ENCODE results near the gene UBL7.

UBL7 gene

GRCh38 chr15:74417225-74417624, 43.7 kb downstream of the UBL7 start:
- H3K27ac ChIP-seq (ENCODE audit: low read length), result no peak overlapping the region
- peaks cover 15% of the 10 kb centered on the region for H3K4me1 ChIP-seq (ENCODE audit: low read length)
- H3F3A ChIP-seq (ENCODE audit: insufficient read depth, low read length), result peaks cover 3% of the 10 kb centered on the region; the same call in 1 of the 2 replicates
- H2AFZ ChIP-seq (ENCODE audit: low read length), result no peak overlapping the region
- H3K4me3 ChIP-seq (ENCODE audit: low read length), result no peak overlapping the region
- no peaks in the 10 kb centered on the region for H3K9me3 ChIP-seq (replicated peaks; ENCODE audit: insufficient read depth, low read length)
- H3K27me3 ChIP-seq (replicated peaks; ENCODE audit: insufficient read depth, low read length), result no peaks in the 10 kb centered on the region
- DNase-seq, result no peak
- peaks cover 30% of the 10 kb centered on the region for H3K79me2 ChIP-seq (ENCODE audit: low read length)
- no peak overlapping the region for H3K4me2 ChIP-seq (ENCODE audit: low read depth, low read length)
- TF ChIP-seq EZH2phosphoT487 (IDR thresholded peaks at IDR 0.05; ENCODE audit: low read length) (no peak), EZH2 (optimal IDR thresholded peaks at IDR 0.05; ENCODE audit: low read depth, low read length) (no peak)
- no peaks in the 10 kb centered on the region for H3K36me3 ChIP-seq (replicated peaks; ENCODE audit: insufficient read depth, low read length)
- H3K9me2 ChIP-seq (replicated peaks; ENCODE audit: insufficient read depth, low read length), result no peaks in the 10 kb centered on the region
- H3K9ac ChIP-seq (ENCODE audit: low read length), result no peak overlapping the region
- H4K20me1 ChIP-seq (ENCODE audit: insufficient read depth, low read length), result no peaks in the 10 kb centered on the region

DNA sequence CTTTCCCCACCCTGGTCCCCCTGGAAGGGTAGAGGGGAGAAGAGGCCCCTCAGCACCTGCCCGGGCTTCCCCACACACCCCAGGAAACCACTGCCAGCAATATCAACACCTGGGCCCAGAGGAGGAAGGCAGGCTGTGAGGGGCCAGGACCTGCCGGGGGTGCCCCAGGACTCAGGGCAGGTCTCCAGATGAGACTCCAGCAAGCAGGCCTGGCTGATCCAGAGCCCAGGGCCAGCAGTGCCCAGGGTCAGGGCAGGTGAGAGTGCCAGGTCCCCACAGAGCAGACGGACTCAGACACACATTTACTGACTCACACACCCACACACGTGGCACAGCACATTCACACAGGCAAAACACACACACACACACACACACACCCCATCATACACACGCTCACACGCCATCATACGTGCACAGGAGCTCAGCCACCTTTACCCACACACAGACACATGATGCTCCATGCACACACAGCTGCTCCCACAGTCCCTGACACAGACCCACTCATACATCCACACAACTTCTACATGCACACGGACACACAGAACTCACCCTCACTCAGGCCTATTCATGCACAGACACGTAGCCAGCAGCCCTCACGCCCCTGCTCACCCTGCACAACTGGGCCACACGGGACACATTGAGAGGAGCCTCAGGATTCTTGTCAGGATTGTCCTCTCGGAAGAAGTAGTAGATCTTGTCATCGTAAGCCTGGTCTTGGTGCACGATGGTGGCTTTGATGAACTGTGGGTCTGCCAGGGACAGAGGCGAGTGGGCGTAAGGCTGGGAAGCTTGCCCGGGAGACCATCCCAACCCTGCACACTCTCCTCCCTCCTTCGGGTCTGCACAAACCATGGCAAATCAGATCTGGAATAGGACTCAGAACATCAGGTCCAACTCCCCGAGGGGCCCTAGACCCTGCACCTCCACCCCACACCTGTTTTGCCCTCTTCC, 44.7 kb downstream of the UBL7 start:
- Histone ChIP-seq H3K9me3 (replicated peaks; ENCODE audit: insufficient read depth, low read length) (no peaks in the 10 kb centered on the region), H3K4me1 (ENCODE audit: low read length) (peaks cover 15% of the 10 kb centered on the region), H4K20me1 (ENCODE audit: insufficient read depth, low read length) (no peaks in the 10 kb centered on the region), H3K27me3 (replicated peaks; ENCODE audit: insufficient read depth, low read length) (no peaks in the 10 kb centered on the region), H3K4me3 (ENCODE audit: low read length) (no peak overlapping the region), H3F3A (ENCODE audit: insufficient read depth, low read length) (peaks cover 3% of the 10 kb centered on the region; the same call in 1 of the 2 replicates), H3K36me3 (replicated peaks; ENCODE audit: insufficient read depth, low read length) (no peaks in the 10 kb centered on the region), H2AFZ (ENCODE audit: low read length) (no peak overlapping the region), H3K79me2 (ENCODE audit: low read length) (peaks cover 22% of the 10 kb centered on the region), H3K9ac (ENCODE audit: low read length) (no peak overlapping the region), H3K9me2 (replicated peaks; ENCODE audit: insufficient read depth, low read length) (no peaks in the 10 kb centered on the region), H3K27ac (ENCODE audit: low read length) (no peak overlapping the region), H3K4me2 (ENCODE audit: low read depth, low read length) (no peak overlapping the region)
- DNase-seq, result no peak
- no peak for TF ChIP-seq EZH2phosphoT487 (IDR thresholded peaks at IDR 0.05; ENCODE audit: low read length)
- TF ChIP-seq CTCF (IDR thresholded peaks at IDR 0.05; ENCODE audit: low read length), result no peak
- no peak for TF ChIP-seq EZH2 (optimal IDR thresholded peaks at IDR 0.05; ENCODE audit: low read depth, low read length)

DNA sequence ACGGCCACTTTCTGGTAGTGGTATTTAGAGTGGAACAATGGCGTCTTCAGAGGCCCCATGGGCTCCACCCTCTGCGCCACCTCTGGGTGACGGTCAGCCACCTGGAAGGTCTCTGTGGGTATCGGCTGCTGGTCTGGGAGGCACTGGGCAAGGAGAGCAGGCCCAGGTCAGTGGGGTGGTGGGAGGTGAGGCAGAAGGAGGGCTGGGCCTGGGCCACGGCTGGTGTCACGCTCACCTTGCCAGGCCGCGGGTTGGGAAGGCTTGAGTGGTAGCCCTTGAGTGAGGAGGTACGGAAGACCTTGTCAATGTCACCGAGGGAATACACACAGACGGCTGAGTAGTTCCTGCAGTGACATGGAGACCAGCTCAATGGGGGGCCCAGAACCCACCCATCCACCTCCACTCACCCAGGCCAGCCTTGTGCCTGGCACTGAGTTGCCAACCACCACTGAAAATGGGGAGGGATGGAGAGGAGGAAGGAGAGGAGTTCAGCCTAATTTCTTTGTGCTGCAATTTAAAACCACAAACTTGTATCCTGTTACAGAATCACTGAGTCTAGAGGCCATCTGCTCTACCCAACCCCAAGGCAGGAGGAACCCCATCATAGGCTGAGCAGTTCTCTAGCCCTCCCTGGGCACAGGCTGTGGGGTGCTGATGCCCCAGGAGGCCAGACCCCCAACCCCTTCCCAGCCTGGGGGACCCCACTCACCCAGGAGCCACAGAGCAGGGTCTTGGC, 46.2 kb downstream of the UBL7 start:
- DNase-seq, result no peak
- H3K36me3 ChIP-seq (replicated peaks; ENCODE audit: insufficient read depth, low read length), result no peaks in the 10 kb centered on the region

More for the DNA sequence above, 46.2 kb downstream of the UBL7 start:
- Histone ChIP-seq H4K20me1 (ENCODE audit: insufficient read depth, low read length) (no peaks in the 10 kb centered on the region), H3K79me2 (ENCODE audit: low read length) (peaks cover 10% of the 10 kb centered on the region), H3K4me3 (ENCODE audit: low read length) (no peak overlapping the region), H3F3A (ENCODE audit: insufficient read depth, low read length) (no peaks in the 10 kb centered on the region), H3K9me3 (replicated peaks; ENCODE audit: insufficient read depth, low read length) (no peaks in the 10 kb centered on the region), H3K27me3 (replicated peaks; ENCODE audit: insufficient read depth, low read length) (no peaks in the 10 kb centered on the region), H3K27ac (ENCODE audit: low read length) (no peak overlapping the region), H3K9me2 (replicated peaks; ENCODE audit: insufficient read depth, low read length) (no peaks in the 10 kb centered on the region), H3K4me2 (ENCODE audit: low read depth, low read length) (no peak overlapping the region), H3K4me1 (ENCODE audit: low read length) (peaks cover 1% of the 10 kb centered on the region), H2AFZ (ENCODE audit: low read length) (no peak overlapping the region), H3K9ac (ENCODE audit: low read length) (no peak overlapping the region)
- no peak for TF ChIP-seq CTCF (IDR thresholded peaks at IDR 0.05; ENCODE audit: low read length)
- TF ChIP-seq EZH2 (optimal IDR thresholded peaks at IDR 0.05; ENCODE audit: low read depth, low read length), result no peak
- no peak for TF ChIP-seq EZH2phosphoT487 (IDR thresholded peaks at IDR 0.05; ENCODE audit: low read length)

Data from MM.1S (cell line).